Peyer's patch (tissue), 4 donors: ENCODE data around the gene SLC35D3. TPM values are rescaled to one million over a fixed set of nuclear protein-coding genes. Genes with fewer than 3 reads are reported as not detected.

Experiments used
- DNase-seq, 3 donors: peaks; one replicate each; pipeline ENCODE4 v3.0.0-alpha.2; 2017 to 2019
- H3K27ac ChIP-seq, 4 donors: fragments of 200-600 bp; sonication (generic); one replicate each; pipeline ENCODE4 v1.5.1; 2016 to 2019
- H3K27me3 ChIP-seq, 2 donors: fragments of 200-600 bp; sonication (generic); one replicate each; pipeline ENCODE4 v1.5.1; 2019
- H3K36me3 ChIP-seq, 3 donors: fragments of 200-600 bp; sonication (generic); one replicate each; pipeline ENCODE4 v1.5.1; 2016 to 2019
- H3K4me1 ChIP-seq, 4 donors: fragments of 200-600 bp; sonication (generic); one replicate each; pipeline ENCODE4 v1.5.1; 2016 to 2019
- H3K4me3 ChIP-seq, 4 donors: fragments of 200-600 bp; sonication (generic); 1 replicate in 3 of 4; 2 replicates in 1 of 4; pipeline ENCODE4 v1.5.1; 2016 to 2019; ENCODE audit warnings: mild to moderate bottlenecking in 1 of 4
- H3K9me3 ChIP-seq, 4 donors: fragments of 200-600 bp; sonication (generic); one replicate each; pipeline ENCODE4 v1.5.1; 2016 to 2019; ENCODE audit warnings: mild to moderate bottlenecking in 1 of 4
- POLR2A ChIP-seq, 2 donors: fragments of 450-650 bp; IDR thresholded peaks; one replicate each; pipeline ENCODE4 v1.5.1; 2017; ENCODE audit warnings: antibody characterized with exemption in 2 of 2, mild to moderate bottlenecking in 2 of 2, moderate library complexity in 2 of 2
- total RNA-seq, 4 donors: library from RNA; depleted of rRNA; stranded (reverse); fragments of >200 nt; gene quantifications; one replicate each; pipeline ENCODE4 v1.1.0, GENCODE V29; 2016
- TF ChIP-seq, protein P1 (sequence below), 6 experiments: fragments of 450-650 bp in 4 of 6; fragments of 200-600 bp in 2 of 6; sonication (generic) in 1 of 6; IDR thresholded peaks; one replicate each; pipeline ENCODE4 v1.5.1; 2017 to 2019; ENCODE audit warnings: antibody characterized with exemption in 6 of 6, mild to moderate bottlenecking in 3 of 6, moderate library complexity in 1 of 6

The SLC35D3 gene
- total RNA-seq, 4 donors from 2014 or later = 0.47 TPM; not detected in 3

DNA sequence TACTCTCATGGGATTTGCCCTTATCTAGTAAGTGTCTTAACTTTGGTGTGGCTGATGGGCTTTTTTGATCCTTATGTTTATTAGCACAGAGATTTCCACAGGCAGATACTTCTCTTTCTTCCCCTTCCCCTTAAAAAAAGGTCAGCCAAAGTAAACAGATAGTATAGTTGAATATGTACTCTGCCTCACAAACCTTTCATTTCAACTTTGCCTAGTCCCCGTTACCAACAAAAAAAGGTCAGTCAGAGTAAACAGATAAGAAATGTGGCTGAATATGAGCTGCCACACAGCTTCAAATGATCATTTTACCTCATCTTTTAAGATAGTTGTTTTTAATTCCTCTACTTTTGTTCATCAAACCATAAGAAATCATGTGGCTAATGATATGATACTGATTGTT lies 34.1 kb upstream of the SLC35D3 start:
- TF ChIP-seq POLR2A (IDR thresholded peaks at IDR 0.05) = no peak
- TF ChIP-seq, protein P1, sequence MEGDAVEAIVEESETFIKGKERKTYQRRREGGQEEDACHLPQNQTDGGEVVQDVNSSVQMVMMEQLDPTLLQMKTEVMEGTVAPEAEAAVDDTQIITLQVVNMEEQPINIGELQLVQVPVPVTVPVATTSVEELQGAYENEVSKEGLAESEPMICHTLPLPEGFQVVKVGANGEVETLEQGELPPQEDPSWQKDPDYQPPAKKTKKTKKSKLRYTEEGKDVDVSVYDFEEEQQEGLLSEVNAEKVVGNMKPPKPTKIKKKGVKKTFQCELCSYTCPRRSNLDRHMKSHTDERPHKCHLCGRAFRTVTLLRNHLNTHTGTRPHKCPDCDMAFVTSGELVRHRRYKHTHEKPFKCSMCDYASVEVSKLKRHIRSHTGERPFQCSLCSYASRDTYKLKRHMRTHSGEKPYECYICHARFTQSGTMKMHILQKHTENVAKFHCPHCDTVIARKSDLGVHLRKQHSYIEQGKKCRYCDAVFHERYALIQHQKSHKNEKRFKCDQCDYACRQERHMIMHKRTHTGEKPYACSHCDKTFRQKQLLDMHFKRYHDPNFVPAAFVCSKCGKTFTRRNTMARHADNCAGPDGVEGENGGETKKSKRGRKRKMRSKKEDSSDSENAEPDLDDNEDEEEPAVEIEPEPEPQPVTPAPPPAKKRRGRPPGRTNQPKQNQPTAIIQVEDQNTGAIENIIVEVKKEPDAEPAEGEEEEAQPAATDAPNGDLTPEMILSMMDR (IDR thresholded peaks at IDR 0.05) = no peak
- no peak overlapping the region for H3K27ac ChIP-seq

DNA sequence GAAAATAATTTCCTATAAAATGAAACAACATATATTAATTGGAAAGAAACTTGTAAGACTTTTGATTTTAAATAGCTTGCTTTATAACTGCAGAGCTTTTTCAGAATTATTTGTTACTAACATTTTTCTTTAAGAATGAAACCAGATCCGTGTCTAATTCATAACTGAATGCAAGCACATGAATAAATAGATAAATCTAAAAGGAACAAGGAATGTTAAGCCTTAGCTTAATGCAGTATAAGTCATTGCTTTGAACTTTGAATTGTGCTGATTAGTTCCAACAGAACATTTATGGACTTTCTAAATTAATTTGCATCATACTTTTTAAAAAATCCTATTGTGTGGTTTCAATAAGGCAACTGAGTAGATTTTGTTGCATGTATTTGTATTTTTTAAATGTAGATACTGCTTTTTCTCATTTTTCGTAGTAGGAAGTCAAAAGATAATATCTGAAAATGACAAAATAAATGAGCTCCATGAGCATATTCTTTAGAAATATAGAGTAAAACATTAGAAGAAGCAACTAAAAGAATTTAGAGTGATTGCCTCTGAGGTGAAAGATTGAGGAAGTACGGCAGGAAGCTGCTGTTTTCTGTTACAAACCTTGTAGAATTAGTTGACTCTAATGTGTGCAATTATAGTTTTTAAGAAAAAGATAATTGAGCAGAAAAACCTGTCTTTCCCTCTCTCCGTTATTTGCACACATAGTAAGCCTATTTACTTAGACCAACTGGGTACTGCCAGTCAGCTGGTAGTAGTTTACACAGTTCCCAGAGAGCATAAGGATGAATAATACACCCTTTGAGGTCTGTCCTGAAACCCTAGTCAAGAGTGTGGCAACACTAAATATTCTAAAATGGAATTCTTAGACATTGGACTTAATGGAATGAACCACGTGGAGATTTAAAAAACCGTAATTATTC lies 32.6 kb upstream of the SLC35D3 start:
- Histone ChIP-seq H3K4me1 (no peaks in the 10 kb centered on the region), H3K36me3 (no peaks in the 10 kb centered on the region), H3K9me3 (no peaks in the 10 kb centered on the region), H3K27ac (no peak overlapping the region), H3K4me3 (no peak overlapping the region), H3K27me3 (no peaks in the 10 kb centered on the region)
- no peak for DNase-seq
- TF ChIP-seq, protein P1 (IDR thresholded peaks at IDR 0.05) = no peak

More for the DNA sequence above, 34.1 kb upstream of the SLC35D3 start:
- no peaks in the 10 kb centered on the region for H3K36me3 ChIP-seq
- DNase-seq = no peak
- no peak overlapping the region for H3K4me3 ChIP-seq
- no peaks in the 10 kb centered on the region for H3K4me1 ChIP-seq
- H3K9me3 ChIP-seq = no peaks in the 10 kb centered on the region
- no peaks in the 10 kb centered on the region for H3K27me3 ChIP-seq

DNA sequence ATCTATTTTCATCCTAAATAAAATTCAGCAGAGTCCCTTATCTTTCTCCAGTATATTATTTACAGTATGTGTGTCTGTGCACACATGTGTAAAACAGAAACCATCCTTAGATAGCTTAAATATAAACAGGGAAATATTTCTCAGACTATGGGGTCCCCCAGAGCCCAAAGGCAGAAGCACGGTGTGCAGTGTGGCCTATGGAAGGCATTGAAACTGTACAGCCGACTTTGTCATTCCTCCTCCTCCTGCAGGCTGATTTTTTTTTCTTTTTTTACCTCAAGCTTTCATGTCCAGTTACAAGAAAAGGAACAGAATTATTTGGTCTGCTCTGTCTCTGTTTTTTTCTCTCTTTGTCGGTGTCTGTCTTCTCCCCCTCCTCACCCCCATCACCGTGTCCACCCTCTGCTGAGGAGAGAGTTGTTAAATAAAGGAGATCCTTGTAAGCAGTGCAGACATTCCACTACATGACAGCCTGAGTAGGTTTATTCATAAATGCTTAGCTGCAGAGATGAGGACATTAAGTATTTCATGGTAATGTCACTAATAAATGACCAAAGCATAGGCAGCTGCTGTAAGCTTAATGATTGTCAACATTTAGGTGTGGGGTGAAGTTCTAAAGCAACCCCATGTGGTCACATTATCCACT lies 31.8 kb upstream of the SLC35D3 start:
- Histone ChIP-seq H3K4me3 (no peak overlapping the region), H3K4me1 (no peaks in the 10 kb centered on the region), H3K36me3 (no peaks in the 10 kb centered on the region), H3K27me3 (no peaks in the 10 kb centered on the region), H3K27ac (no peak overlapping the region), H3K9me3 (no peaks in the 10 kb centered on the region)
- TF ChIP-seq POLR2A (IDR thresholded peaks at IDR 0.05) = no peak
- TF ChIP-seq, protein P1 (IDR thresholded peaks at IDR 0.05) = no peak
- no peak for DNase-seq

DNA sequence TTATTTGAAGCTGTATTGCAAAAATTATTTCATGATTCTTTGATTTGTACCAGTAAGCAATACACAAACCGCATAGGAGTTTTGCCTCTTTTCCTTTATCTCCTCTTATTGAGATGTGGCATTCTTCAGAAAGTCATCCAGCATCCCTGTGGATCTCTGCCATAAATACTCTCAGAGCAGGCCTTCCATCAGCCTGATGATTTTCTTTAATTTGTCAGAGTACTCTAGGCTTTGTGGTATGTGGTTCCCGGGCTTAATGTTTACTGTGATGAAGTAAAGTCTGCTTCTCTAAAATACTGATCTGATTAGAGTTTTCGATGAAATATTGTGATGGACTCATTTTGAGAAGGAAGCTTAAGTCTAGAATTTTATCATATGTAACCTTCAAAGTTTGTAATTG lies 31.1 kb upstream of the SLC35D3 start:
- TF ChIP-seq POLR2A (IDR thresholded peaks at IDR 0.05) = no peak
- TF ChIP-seq, protein P1 (IDR thresholded peaks at IDR 0.05) = no peak
- H3K27ac ChIP-seq = no peak overlapping the region
- H3K27me3 ChIP-seq = no peaks in the 10 kb centered on the region
- no peak overlapping the region for H3K4me3 ChIP-seq
- no peaks in the 10 kb centered on the region for H3K9me3 ChIP-seq
- H3K4me1 ChIP-seq = no peaks in the 10 kb centered on the region
- no peaks in the 10 kb centered on the region for H3K36me3 ChIP-seq
- DNase-seq = no peak

DNA sequence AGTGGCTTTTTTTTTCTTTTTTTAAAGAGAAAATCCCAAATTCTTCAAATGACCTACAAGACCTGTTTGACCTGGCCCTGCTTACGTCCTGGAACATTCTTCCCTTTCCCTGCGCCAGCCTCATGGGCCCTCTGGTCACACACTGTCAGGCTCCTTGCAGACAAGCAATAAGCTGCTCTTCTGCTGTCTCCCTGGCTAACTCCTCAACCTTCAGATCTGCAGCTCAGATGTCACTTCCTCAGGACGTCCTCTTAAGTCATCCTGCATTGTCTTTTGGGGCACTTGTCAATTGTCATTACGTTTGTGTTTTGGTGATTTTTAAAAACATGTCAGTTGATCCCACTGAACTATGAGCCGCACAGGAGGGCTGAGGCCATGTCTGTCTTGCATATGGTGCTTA lies 28.9 kb upstream of the SLC35D3 start:
- H3K36me3 ChIP-seq = peaks cover 0 to 2% (median 0%) of the 10 kb centered on the region in 3 donors
- H3K4me1 ChIP-seq = no peaks in the 10 kb centered on the region
- DNase-seq = no peak
- no peaks in the 10 kb centered on the region for H3K9me3 ChIP-seq
- no peaks in the 10 kb centered on the region for H3K27me3 ChIP-seq
- TF ChIP-seq, protein P1 (IDR thresholded peaks at IDR 0.05) = no peak
- TF ChIP-seq POLR2A (IDR thresholded peaks at IDR 0.05) = no peak
- no peak overlapping the region for H3K4me3 ChIP-seq
- H3K27ac ChIP-seq = no peak overlapping the region
